ENCODE data around the gene TSHZ3.

DNA sequence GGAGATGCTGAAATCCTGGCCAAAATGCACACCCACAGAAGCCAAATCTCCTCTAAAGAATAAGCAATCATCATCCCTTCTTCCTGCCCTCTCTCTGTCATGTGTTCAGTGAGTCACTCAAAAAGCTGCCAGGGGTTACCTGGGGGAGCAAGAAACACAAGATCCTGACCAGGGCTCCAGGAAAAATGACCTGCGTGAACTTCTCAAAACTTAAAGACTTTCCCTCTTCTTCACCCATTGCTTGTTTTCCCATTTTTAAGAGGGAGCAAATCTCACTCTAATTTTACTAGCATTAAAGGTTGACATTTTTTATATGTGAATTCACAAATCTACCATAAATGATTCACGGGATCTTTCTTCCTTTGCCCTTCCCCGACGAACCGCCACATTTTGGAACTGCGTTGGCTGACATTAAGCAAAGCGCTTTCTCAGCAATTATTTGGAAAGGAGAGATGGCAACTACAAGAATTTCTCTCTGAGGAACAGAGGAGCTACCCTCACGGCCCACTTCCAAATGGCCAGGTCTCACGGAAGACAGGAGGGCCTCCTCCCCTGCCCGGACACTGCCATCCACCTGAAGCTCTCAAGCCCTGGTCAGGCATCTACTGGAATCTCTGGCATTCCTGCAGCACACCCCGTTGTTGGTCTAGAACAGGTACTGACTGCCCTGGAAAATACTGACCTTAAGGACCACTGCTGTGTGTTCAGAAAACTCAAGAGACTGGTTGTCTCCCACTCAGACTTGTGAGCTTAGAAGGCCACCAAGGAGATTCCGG is 14.2 kb downstream of the TSHZ3 start:
- TF ChIP-seq HIVEP1 (CRISPR knock-in tag; IDR thresholded peaks at IDR 0.05) = no peak
- TF ChIP-seq ADNP (CRISPR knock-in tag; IDR thresholded peaks at IDR 0.05) = no peak
- TF ChIP-seq TCF7L2 (IDR thresholded peaks at IDR 0.05; ENCODE audit: low read depth, low read length) = no peak
- no peak for TF ChIP-seq JUN (CRISPR knock-in tag; IDR thresholded peaks at IDR 0.05)
- TF ChIP-seq SMAD1 (CRISPR knock-in tag; IDR thresholded peaks at IDR 0.05; ENCODE audit: borderline replicate concordance, low read depth) = no peak
- TF ChIP-seq, protein P1, sequence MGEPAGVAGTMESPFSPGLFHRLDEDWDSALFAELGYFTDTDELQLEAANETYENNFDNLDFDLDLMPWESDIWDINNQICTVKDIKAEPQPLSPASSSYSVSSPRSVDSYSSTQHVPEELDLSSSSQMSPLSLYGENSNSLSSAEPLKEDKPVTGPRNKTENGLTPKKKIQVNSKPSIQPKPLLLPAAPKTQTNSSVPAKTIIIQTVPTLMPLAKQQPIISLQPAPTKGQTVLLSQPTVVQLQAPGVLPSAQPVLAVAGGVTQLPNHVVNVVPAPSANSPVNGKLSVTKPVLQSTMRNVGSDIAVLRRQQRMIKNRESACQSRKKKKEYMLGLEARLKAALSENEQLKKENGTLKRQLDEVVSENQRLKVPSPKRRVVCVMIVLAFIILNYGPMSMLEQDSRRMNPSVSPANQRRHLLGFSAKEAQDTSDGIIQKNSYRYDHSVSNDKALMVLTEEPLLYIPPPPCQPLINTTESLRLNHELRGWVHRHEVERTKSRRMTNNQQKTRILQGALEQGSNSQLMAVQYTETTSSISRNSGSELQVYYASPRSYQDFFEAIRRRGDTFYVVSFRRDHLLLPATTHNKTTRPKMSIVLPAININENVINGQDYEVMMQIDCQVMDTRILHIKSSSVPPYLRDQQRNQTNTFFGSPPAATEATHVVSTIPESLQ (CRISPR knock-in tag; conservative IDR thresholded peaks at IDR 0.05) = no peak
- no peak for TF ChIP-seq KDM1A (CRISPR knock-in tag; IDR thresholded peaks at IDR 0.05)
- TF ChIP-seq, protein P2, sequence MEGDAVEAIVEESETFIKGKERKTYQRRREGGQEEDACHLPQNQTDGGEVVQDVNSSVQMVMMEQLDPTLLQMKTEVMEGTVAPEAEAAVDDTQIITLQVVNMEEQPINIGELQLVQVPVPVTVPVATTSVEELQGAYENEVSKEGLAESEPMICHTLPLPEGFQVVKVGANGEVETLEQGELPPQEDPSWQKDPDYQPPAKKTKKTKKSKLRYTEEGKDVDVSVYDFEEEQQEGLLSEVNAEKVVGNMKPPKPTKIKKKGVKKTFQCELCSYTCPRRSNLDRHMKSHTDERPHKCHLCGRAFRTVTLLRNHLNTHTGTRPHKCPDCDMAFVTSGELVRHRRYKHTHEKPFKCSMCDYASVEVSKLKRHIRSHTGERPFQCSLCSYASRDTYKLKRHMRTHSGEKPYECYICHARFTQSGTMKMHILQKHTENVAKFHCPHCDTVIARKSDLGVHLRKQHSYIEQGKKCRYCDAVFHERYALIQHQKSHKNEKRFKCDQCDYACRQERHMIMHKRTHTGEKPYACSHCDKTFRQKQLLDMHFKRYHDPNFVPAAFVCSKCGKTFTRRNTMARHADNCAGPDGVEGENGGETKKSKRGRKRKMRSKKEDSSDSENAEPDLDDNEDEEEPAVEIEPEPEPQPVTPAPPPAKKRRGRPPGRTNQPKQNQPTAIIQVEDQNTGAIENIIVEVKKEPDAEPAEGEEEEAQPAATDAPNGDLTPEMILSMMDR (CRISPR knock-in tag; IDR thresholded peaks at IDR 0.05) = no peak
- no peak for TF ChIP-seq ASH2L (IDR thresholded peaks at IDR 0.05; ENCODE audit: insufficient read length, low read depth, low read length)
- no peak for TF ChIP-seq ZFP41 (CRISPR knock-in tag; IDR thresholded peaks at IDR 0.05; ENCODE audit: borderline replicate concordance)
- TF ChIP-seq ZFY (CRISPR knock-in tag; IDR thresholded peaks at IDR 0.05) = no peak

Measured in HepG2 (cell line).